ENCODE measurements around the gene XG.
"Not testable (repeated sequence)": the region's sequence is repeated elsewhere in the genome, so short reads cannot be mapped to it uniquely, and the experiment has no call there.

The XG gene, protein sequence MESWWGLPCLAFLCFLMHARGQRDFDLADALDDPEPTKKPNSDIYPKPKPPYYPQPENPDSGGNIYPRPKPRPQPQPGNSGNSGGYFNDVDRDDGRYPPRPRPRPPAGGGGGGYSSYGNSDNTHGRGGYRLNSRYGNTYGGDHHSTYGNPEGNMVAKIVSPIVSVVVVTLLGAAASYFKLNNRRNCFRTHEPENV

GRCh38 chrX:2751874-2752300 lies at the start of gene XG:
XG (plus strand) TSS chrX:2752040; CDS start chrX:2752275, 235 bp downstream.
- not testable (repeated sequence) for H2AFZ ChIP-seq (ENCODE audit: low read length); H3K4me3 ChIP-seq (ENCODE audit: low read depth, low read length, poor library complexity, severe bottlenecking)

GRCh38 chrX:2703991-2704369 lies 47.9 kb upstream of the XG start:
- TF ChIP-seq CTCF (IDR thresholded peaks at IDR 0.05; ENCODE audit: low read length): no peak
- TF ChIP-seq EZH2 (IDR thresholded peaks at IDR 0.05; ENCODE audit: borderline replicate concordance, low read length): no peak
- H3F3A ChIP-seq (ENCODE audit: insufficient read depth, low read length): 0 out of 2 replicates have a peak, but pooled peaks cover 3% of the 10 kb centered on the region
- H3K4me1 ChIP-seq (ENCODE audit: insufficient read depth, low read length, severe bottlenecking): peaks cover 64% of the 10 kb centered on the region
- no peak overlapping the region for H3K4me2 ChIP-seq (ENCODE audit: low read length)
- H3K9me3 ChIP-seq (ENCODE audit: low read length): no peaks in the 10 kb centered on the region
- no peaks in the 10 kb centered on the region for H3K36me3 ChIP-seq (ENCODE audit: insufficient read depth, low read length)
- no peak overlapping the region for H3K4me3 ChIP-seq (ENCODE audit: low read depth, low read length, poor library complexity, severe bottlenecking)
- H2AFZ ChIP-seq (ENCODE audit: low read length): no peak overlapping the region
- H4K20me1 ChIP-seq (ENCODE audit: insufficient read depth, low read length): no peaks in the 10 kb centered on the region
- no peaks in the 10 kb centered on the region for H3K9me2 ChIP-seq (ENCODE audit: low read depth, low read length)
- H3K9ac ChIP-seq (ENCODE audit: low read length): no peak overlapping the region
- H3K27ac ChIP-seq (ENCODE audit: low read depth, low read length, poor library complexity, severe bottlenecking): peak overlapping the region; percentile 7
- no peaks in the 10 kb centered on the region for H3K27me3 ChIP-seq (ENCODE audit: insufficient read depth, low read length)
- no peaks in the 10 kb centered on the region for H3K79me2 ChIP-seq (ENCODE audit: insufficient read depth, low read length)

More at GRCh38 chrX:2751874-2752300, at the start of gene XG:
- H3K36me3 ChIP-seq (ENCODE audit: insufficient read depth, low read length); H3K27ac ChIP-seq (ENCODE audit: low read depth, low read length, poor library complexity, severe bottlenecking); H3F3A ChIP-seq (ENCODE audit: insufficient read depth, low read length); H3K79me2 ChIP-seq (ENCODE audit: insufficient read depth, low read length); H3K27me3 ChIP-seq (ENCODE audit: insufficient read depth, low read length); H3K9me3 ChIP-seq (ENCODE audit: low read length); H3K4me1 ChIP-seq (ENCODE audit: insufficient read depth, low read length, severe bottlenecking); H3K9ac ChIP-seq (ENCODE audit: low read length); H4K20me1 ChIP-seq (ENCODE audit: insufficient read depth, low read length); H3K4me2 ChIP-seq (ENCODE audit: low read length); H3K9me2 ChIP-seq (ENCODE audit: low read depth, low read length): not testable (repeated sequence)

DNA sequence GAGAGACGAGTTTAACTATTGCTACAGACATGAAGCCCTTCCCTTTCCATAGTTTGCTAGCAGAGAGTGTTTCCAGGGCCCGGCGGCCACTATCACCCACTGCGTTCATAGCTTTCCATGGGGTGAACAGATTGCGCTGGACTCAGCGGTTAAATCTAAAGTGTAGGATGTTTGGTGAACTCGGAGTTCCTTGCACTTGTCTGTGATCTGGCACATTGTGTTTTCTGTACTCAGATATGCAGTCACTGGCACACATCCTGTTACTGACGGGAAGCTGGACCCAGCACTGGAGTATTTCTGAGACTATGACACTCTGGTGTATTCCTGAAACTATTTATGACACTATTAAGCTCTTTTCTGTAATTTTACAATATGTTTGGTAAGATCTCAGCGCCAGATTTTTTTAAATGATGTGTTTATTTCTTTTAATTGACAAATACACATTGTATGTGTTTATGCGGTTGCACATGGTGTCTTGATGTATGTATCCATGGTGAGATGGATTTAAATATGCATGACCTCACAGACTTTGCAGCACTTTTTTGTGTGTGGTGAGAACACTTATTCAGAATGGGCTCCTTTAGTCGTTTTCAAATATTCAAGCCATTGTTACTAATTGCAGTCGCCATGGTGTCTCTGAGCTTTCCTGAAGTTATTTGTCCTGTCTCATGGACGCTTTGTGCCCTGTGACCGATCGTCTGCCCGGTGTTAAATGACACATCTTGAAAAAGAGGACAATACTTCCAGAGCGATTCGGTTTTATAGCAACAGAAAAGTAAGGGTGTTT lies 46.6 kb upstream of the XG start:
- Histone ChIP-seq H3K4me1 (ENCODE audit: insufficient read depth, low read length, severe bottlenecking) (peaks cover 74% of the 10 kb centered on the region), H4K20me1 (ENCODE audit: insufficient read depth, low read length) (no peaks in the 10 kb centered on the region), H3K9ac (ENCODE audit: low read length) (no peak overlapping the region), H2AFZ (ENCODE audit: low read length) (no peak overlapping the region), H3K27me3 (ENCODE audit: insufficient read depth, low read length) (no peaks in the 10 kb centered on the region), H3K79me2 (ENCODE audit: insufficient read depth, low read length) (no peaks in the 10 kb centered on the region), H3K27ac (ENCODE audit: low read depth, low read length, poor library complexity, severe bottlenecking) (peak overlapping the region; percentile 51), H3K4me2 (ENCODE audit: low read length) (no peak overlapping the region), H3K9me2 (ENCODE audit: low read depth, low read length) (no peaks in the 10 kb centered on the region), H3K4me3 (ENCODE audit: low read depth, low read length, poor library complexity, severe bottlenecking) (no peak overlapping the region), H3K9me3 (ENCODE audit: low read length) (no peaks in the 10 kb centered on the region), H3F3A (ENCODE audit: insufficient read depth, low read length) (0 out of 2 replicates have a peak, but pooled peaks cover 3% of the 10 kb centered on the region), H3K36me3 (ENCODE audit: insufficient read depth, low read length) (no peaks in the 10 kb centered on the region)
- TF ChIP-seq EZH2 (IDR thresholded peaks at IDR 0.05; ENCODE audit: borderline replicate concordance, low read length) (no peak), CTCF (IDR thresholded peaks at IDR 0.05; ENCODE audit: low read length) (no peak)

Measured in OCI-LY1 (cell line).